Left colon (tissue), 2 donors: Measurements from ENCODE around the gene SALL3. TPM values are rescaled to one million over a fixed set of nuclear protein-coding genes. Genes with fewer than 3 reads are reported as not detected.
"Not testable (repeated sequence)": the region's sequence is repeated elsewhere in the genome, so short reads cannot be mapped to it uniquely, and the experiment has no call there.

ENCODE experiments used
- ATAC-seq: fragments of 200-7000 bp; cut with Tn5 transposase; one replicate; pipeline ENCODE4 v1.9.1; 2020; ENCODE audit warnings: mild to moderate bottlenecking, moderate library complexity
- DNase-seq, 2 donors: peaks; one replicate each; pipeline ENCODE4 v3.0.0-alpha.2; 2020
- intact Hi-C, 2 donors: fragments of 100-400 bp; cut with DNase I in 1 of 2; cut with micrococcal nuclease in 1 of 2; formaldehyde crosslinking; loops; one replicate each; pipeline versions ENCODE4 v1.11.2 to v1.14.0; 2022; cut with DNase I, micrococcal nuclease
- total RNA-seq, 2 donors: library from RNA; stranded (reverse); fragmentation: NEBNext Ultra II Directional; extraction: Animal tissue kit (Norgen Biotek cat#: 25700); gene quantifications; one replicate each; pipeline ENCODE4 v1.2.1, GENCODE V29; 2021
- donor health status: DM: no; HTN: no; CAD: no.
- donor health status: DM: yes; HTN: yes; CAD: no.

The SALL3 gene
- total RNA-seq, 2 donors from 2014 or later, result not detected

GRCh38 chr18:78962098-78962497, 17.5 kb upstream of the SALL3 start:
- ATAC-seq, result no peak
- intact Hi-C loops, result no loop called here

GRCh38 chr18:78964727-78965126, 14.9 kb upstream of the SALL3 start:
- ATAC-seq, intact Hi-C loops: not testable (repeated sequence)

More at GRCh38 chr18:78962098-78962497, 17.5 kb upstream of the SALL3 start:
- no peak for DNase-seq

DNA sequence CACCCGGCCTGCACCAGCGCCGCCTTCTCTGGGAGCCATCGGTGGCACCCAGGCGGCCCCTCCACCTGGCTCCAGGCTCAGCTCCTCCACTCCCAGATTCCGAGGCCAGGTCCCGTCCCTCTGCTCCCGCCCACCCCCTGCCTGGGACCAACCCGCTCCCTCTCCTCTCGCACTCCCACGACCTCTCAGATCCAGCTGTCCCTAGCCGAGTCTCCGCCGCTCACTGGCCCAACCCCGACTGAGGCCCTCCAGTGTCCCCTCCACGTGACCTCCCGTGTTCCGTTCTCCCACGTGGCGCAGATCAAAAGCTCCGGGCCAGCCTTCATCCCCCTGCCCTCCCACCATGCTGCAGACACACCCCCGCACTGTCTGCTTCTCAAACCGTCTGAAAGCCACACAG, 14.4 kb upstream of the SALL3 start:
- ATAC-seq (no peak), DNase-seq (no peak)
- intact Hi-C loops, result no loop called here

More at GRCh38 chr18:78964727-78965126, 14.9 kb upstream of the SALL3 start:
- DNase-seq, result not testable (repeated sequence)

- intact Hi-C loops, result no loop called here
- DNase-seq, result no peak
- no peak for ATAC-seq
These were observed 13.5 kb upstream of the SALL3 start for GRCh38 chr18:78965917-78966792.

GRCh38 chr18:78966793-78967106, 12.9 kb upstream of the SALL3 start:
- DNase-seq (no peak), ATAC-seq (no peak)
- intact Hi-C loops, result no loop called here

DNA sequence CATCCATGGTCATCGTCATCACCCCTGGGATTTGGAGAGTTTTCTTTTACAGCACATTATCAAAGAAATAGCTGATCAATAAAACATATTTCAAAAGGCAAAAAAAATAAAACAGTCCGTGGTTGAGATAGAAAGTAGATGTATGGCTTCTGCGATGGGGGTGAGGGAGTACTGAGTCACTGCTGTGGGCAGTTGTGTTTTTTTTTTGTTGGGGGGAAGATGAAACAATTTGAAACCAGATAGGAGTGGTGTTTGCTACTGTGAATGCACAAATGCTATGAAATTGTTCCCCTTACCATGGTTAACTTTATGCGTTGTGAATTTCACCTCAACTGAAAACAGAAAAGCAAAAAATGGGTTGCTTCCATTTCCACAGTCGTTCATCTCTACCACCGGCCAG, 11.9 kb upstream of the SALL3 start:
- intact Hi-C loops, result no loop called here
- no peak for DNase-seq
- no peak for ATAC-seq

- ATAC-seq (no peak), DNase-seq (no peak)
- intact Hi-C loops, result no loop called here
These were observed 9.9 kb upstream of the SALL3 start for GRCh38 chr18:78969574-78970315.

- no peak for ATAC-seq
- intact Hi-C loops, result no loop called here
These were observed 8.8 kb upstream of the SALL3 start for GRCh38 chr18:78970774-78971333.

GRCh38 chr18:78971511-78972245, 7.9 kb upstream of the SALL3 start:
- DNase-seq, result no peak
- intact Hi-C loops, result no loop called here
- ATAC-seq, result no peak

More at GRCh38 chr18:78970774-78971333, 8.8 kb upstream of the SALL3 start:
- DNase-seq, result no peak

- ATAC-seq, result no peak
- intact Hi-C loops, result no loop called here
- DNase-seq, result no peak
These were observed 7.2 kb upstream of the SALL3 start for GRCh38 chr18:78972385-78972918.

DNA sequence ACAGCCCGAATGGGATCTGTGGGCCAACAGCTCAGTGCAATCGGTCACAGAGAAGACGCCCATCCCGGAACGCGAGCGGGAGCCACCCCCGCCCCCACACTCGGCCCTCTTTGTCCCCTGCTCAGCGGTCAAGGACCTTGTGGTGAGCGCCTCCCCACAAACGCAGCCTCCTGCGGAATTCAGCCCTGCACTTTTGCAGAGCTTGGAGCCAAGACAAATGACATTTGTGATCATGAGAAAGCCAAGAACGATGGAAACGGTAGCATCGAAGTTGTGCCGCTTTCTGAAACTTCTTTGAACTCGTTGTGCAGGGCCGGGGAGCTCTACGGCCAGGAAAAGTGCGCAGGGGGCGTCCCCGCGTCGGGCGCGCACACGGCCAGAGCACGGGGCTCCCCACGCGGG, 6.7 kb upstream of the SALL3 start:
- no peak for DNase-seq
- intact Hi-C loops, result no loop called here
- no peak for ATAC-seq

DNA sequence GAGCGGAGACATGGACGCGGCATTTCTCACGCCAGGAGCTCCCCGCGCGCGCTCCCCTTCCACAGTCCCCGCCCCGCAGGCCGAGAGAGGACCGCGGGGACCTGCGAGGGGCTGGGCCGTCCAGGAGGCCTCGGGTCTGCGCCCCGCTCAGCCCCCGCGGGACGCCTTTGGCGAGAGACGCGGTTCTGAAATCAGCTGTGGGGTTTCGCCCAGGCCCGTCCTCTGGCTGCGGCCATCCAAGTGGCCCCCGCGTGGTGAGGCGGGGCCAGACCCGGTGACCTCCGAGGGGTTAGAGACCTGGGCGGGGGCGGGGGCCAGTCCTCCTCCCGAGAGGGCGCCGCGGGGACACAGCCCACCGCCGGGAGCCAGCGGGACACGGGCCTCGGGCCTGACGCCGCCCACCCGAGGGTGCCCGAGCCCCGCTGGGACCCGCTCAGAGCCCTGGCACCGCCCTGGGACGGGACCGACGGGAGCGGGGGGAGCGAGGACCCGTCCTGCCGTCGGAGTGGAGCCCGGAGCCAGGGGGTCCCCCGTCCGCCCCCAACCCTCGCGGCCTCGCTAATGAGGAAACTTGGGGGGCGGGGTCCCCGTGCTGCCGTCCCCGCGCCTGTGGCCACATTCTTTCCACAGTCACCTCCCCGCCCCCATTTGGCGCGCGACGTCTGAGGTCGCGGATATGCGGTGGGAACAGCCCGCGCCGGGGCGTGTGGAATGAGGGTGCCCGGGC, 6.1 kb upstream of the SALL3 start:
- ATAC-seq (no peak), DNase-seq (no peak)
- intact Hi-C loops, result no loop called here

- DNase-seq (no peak), ATAC-seq (no peak)
- intact Hi-C loops, result no loop called here
These were observed 5.4 kb upstream of the SALL3 start for GRCh38 chr18:78974115-78974761.

- no peak for ATAC-seq
- DNase-seq, result no peak
- intact Hi-C loops, result no loop called here
These were observed 4.3 kb upstream of the SALL3 start for GRCh38 chr18:78975292-78975691.

GRCh38 chr18:78975699-78976335, 3.8 kb upstream of the SALL3 start:
- DNase-seq, result no peak
- intact Hi-C loops, result no loop called here
- no peak for ATAC-seq

DNA sequence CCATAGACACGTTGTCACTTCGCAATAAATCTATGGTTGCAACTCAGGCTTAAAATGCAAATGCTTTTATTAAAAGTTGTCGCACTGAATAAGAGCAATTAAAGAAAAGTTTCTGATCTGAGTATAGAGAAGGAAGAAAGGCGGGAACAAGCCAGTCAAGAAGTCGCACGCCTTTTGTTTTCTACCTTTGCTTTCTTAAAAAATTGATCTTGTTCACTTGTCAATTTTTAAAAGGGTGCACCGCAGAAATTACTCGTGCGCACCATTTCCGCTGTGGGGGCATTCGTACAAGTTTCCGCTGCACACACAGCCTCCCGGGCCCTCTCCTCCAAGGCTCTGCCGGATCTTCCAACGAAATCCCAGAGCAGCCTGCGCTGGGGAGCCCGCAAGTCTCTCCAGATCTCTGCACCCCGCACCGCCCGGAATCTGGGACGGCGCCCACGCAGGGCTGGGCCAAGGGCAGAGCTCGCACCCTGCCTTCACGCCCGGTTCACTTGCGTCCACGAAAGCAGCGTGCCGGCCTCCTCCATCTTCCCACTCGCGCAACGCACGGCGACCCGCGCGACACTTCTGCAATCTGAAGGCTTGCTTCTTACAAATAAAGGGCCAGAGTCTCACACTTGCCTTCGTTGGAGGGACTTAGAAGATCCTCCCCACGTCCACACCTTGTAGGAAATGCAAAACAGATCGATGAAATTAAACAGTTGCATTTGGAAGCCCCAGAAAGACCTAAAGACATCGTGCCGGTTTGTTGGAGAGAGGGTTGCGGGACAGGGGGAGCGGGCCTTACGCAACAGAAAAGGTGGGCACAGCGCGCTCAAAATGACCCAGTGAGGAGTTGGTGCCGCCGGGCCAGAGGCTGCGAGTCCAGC, 2.6 kb upstream of the SALL3 start:
- ATAC-seq (no peak), DNase-seq (no peak)
- intact Hi-C loops, result no loop called here
